K562 (cell line): ENCODE results near the gene SSR4. TPM values are rescaled to one million over a fixed set of nuclear protein-coding genes. Genes with fewer than 3 reads are reported as not detected.
A peak's percentile ranks its signal among the peaks of the same experiment; 100 is the strongest.

Experiments used
- CBX5 ChIP-seq: IDR thresholded peaks from 2 replicates; pipeline ENCODE4 v1.6.1; 2014; ENCODE audit warnings: low read depth, borderline replicate concordance
- CHD1 ChIP-seq: fragments of 200-600 bp; sonication (generic); IDR thresholded peaks from one replicate; pipeline ENCODE4 v1.6.1; 2012; ENCODE audit warnings: mild to moderate bottlenecking, moderate library complexity, low read length, inconsistent platforms
- FOXA3 ChIP-seq, 2 experiments: fragments of 450-650 bp in 1 of 2; sonication (generic) in 1 of 2; formaldehyde crosslinking; IDR thresholded peaks in 1 of 2; conservative IDR thresholded peaks in 1 of 2; 2 replicates each; pipeline versions ENCODE4 v1.4.0 to v1.8.0; 2020 to 2022; ENCODE audit warnings: mild to moderate bottlenecking in 2 of 2, missing genetic modification reagents in 1 of 2
- GABPA ChIP-seq: fragments of 200-800 bp; sonication (Bioruptor generic); conservative IDR thresholded peaks from 2 replicates; pipeline ENCODE4 v1.6.1; 2016; ENCODE audit warnings: low read depth, missing genetic modification characterization, missing compliant biosample characterization
- LEF1 ChIP-seq: fragments of 450-650 bp; IDR thresholded peaks from 2 replicates; pipeline ENCODE4 v1.6.1; 2016; ENCODE audit warnings: mild to moderate bottlenecking
- POLR2B ChIP-seq: fragments of 450-650 bp; IDR thresholded peaks from 2 replicates; pipeline ENCODE4 v1.6.1; 2018; ENCODE audit warnings: low read depth; ENCODE audit not compliant: partially characterized antibody
- POLR2G ChIP-seq: fragments of 200-400 bp; formaldehyde crosslinking; IDR thresholded peaks from 2 replicates; pipeline ENCODE4 v1.6.1; 2017; ENCODE audit warnings: low read depth, mild to moderate bottlenecking, antibody characterized with exemption, low read length, moderate library complexity
- TEAD4 ChIP-seq, 2 experiments: sonication (generic) in 1 of 2; formaldehyde crosslinking in 1 of 2; IDR thresholded peaks; 2 replicates each; pipeline versions ENCODE4 v1.6.1 to v1.8.0; 2012 to 2022; ENCODE audit warnings: borderline replicate concordance in 1 of 2, inconsistent platforms in 1 of 2, low read length in 1 of 2, mild to moderate bottlenecking in 1 of 2, missing genetic modification reagents in 1 of 2
- ZEB2 ChIP-seq: fragments of 450-650 bp; IDR thresholded peaks from 2 replicates; pipeline ENCODE4 v1.6.1; 2016
- ZNF124 ChIP-seq: sonication (generic); formaldehyde crosslinking; IDR thresholded peaks from 2 replicates; pipeline ENCODE4 v1.8.1; 2022; ENCODE audit warnings: missing genetic modification reagents
- ZNF239 ChIP-seq: fragments of 250-450 bp; sonication (Bioruptor Pico); IDR thresholded peaks from 2 replicates; pipeline ENCODE4 v1.4.0; 2020; ENCODE audit warnings: mild to moderate bottlenecking
- ZNF551 ChIP-seq: fragments of 250-450 bp; sonication (Bioruptor Pico); IDR thresholded peaks from 2 replicates; pipeline ENCODE4 v1.5.0; 2021; ENCODE audit warnings: mild to moderate bottlenecking, moderate library complexity
- polyA plus RNA-seq, 8 experiments: library from polyadenylated mRNA; depleted of rRNA in 4 of 8; stranded (reverse) in 5 of 8; unstranded in 3 of 8; fragments of >200 nt; fragmentation: Nextera tagmentation in 2 of 8; fragmentation: Illumina TruSeq in 1 of 8; extraction: Ambion mirVana in 2 of 8; extraction: Trizol in 1 of 8; gene quantifications; 2 replicates each; pipeline versions ENCODE4 v1.2.1 to v1.2.3, GENCODE V29; 2011 to 2014; ENCODE audit warnings: inconsistent platforms in 1 of 8, missing spikeins in 1 of 8
- total RNA-seq, 7 experiments: library from RNA; depleted of rRNA in 6 of 7; stranded (reverse); fragments of >200 nt in 6 of 7; fragmentation: Illumina TruSeq in 2 of 7; extraction: Trizol in 2 of 7; gene quantifications; 2 replicates each; pipeline versions ENCODE4 v1.2.1 to v1.2.3, GENCODE V29; 2011 to 2021; ENCODE audit warnings: low replicate concordance in 1 of 7
- TF ChIP-seq, protein P1 (sequence below): fragments of 450-650 bp; IDR thresholded peaks from 2 replicates; pipeline ENCODE4 v1.6.1; 2016; ENCODE audit warnings: mild to moderate bottlenecking, moderate library complexity
- TF ChIP-seq, protein P2 (sequence below): sonication (generic); formaldehyde crosslinking; IDR thresholded peaks from 2 replicates; pipeline ENCODE4 v1.8.1; 2023; ENCODE audit warnings: mild to moderate bottlenecking, missing genetic modification reagents

SSR4 gene
- total and polyA plus RNA-seq, 9 of the 15 experiments (the other 6 are each of a cell fraction or from before 2014, with no cell fraction given), result 146 to 492 (median 272) TPM

DNA sequence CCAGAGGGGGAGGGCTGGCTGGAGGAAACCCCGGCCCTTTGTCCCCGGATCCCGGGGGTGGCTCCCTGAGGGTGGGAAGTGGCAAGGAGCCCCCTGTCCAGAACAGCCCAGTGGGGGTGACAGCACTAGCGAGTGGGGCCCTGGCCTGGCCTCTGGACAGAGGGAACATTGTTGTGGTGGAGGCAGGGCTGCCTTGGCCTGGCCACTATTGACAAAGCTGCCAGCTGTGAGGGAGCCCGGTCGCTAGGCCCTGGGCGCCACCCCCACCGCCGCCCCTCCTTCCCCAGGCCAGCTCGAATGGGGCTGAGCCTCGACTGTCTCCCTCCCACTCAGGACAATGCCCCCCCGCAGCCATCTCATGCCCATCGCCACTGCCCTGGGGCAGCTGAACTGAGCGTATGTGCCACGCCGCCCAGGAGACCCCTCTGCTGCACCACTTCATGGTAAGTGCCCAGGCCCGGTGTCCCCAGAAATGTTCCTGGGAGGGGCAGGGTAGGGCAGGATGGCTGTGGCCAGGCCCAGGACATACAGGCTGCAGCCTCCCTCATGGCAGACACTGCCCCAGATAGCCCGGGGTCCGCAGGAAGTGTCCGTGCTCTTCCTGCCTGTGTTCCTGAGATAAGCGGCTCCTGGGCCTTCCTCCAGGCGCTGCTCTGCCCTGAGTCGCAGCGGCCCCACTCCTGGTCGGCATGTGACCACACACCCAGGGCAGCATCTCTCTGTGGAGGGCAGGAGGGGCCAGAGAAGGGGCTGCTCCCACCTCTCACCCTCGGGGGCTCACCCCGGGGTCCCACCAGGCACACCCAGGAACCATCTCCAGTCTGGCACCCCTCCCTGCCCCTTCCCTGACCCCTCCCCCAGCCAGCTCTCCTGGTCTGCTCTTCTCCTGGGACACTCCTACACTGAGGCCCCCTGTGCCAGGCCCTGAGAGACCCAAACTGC, 29.1 kb upstream of the SSR4 start (continued):
- TF ChIP-seq FOXA3 (CRISPR knock-in tag; conservative IDR thresholded peaks at IDR 0.05 in 1 of 2, IDR thresholded peaks at IDR 0.05 in 1 of 2) (peak in 1 of 2 experiments; percentile 54; a peak in 1 of 4 replicates), ZNF124 (CRISPR knock-in tag) (no peak), TEAD4 (IDR thresholded peaks at IDR 0.05; ENCODE audit: low read length) (peak; percentile 85), TEAD4 (CRISPR knock-in tag; IDR thresholded peaks at IDR 0.05; ENCODE audit: borderline replicate concordance) (no peak), CHD1 (peak; percentile 69), ZEB2 (0 out of 2 replicates have a peak, but pooled peaks have one; percentile 30), ZNF239 (CRISPR knock-in tag) (no peak), LEF1 (peak; percentile 49; the same call in 1 of the 2 replicates), ZNF551 (no peak), CBX5 (no peak), POLR2B (peak; percentile 27), GABPA (peak; percentile 89), POLR2G (peak; percentile 89)
- TF ChIP-seq, protein P1, sequence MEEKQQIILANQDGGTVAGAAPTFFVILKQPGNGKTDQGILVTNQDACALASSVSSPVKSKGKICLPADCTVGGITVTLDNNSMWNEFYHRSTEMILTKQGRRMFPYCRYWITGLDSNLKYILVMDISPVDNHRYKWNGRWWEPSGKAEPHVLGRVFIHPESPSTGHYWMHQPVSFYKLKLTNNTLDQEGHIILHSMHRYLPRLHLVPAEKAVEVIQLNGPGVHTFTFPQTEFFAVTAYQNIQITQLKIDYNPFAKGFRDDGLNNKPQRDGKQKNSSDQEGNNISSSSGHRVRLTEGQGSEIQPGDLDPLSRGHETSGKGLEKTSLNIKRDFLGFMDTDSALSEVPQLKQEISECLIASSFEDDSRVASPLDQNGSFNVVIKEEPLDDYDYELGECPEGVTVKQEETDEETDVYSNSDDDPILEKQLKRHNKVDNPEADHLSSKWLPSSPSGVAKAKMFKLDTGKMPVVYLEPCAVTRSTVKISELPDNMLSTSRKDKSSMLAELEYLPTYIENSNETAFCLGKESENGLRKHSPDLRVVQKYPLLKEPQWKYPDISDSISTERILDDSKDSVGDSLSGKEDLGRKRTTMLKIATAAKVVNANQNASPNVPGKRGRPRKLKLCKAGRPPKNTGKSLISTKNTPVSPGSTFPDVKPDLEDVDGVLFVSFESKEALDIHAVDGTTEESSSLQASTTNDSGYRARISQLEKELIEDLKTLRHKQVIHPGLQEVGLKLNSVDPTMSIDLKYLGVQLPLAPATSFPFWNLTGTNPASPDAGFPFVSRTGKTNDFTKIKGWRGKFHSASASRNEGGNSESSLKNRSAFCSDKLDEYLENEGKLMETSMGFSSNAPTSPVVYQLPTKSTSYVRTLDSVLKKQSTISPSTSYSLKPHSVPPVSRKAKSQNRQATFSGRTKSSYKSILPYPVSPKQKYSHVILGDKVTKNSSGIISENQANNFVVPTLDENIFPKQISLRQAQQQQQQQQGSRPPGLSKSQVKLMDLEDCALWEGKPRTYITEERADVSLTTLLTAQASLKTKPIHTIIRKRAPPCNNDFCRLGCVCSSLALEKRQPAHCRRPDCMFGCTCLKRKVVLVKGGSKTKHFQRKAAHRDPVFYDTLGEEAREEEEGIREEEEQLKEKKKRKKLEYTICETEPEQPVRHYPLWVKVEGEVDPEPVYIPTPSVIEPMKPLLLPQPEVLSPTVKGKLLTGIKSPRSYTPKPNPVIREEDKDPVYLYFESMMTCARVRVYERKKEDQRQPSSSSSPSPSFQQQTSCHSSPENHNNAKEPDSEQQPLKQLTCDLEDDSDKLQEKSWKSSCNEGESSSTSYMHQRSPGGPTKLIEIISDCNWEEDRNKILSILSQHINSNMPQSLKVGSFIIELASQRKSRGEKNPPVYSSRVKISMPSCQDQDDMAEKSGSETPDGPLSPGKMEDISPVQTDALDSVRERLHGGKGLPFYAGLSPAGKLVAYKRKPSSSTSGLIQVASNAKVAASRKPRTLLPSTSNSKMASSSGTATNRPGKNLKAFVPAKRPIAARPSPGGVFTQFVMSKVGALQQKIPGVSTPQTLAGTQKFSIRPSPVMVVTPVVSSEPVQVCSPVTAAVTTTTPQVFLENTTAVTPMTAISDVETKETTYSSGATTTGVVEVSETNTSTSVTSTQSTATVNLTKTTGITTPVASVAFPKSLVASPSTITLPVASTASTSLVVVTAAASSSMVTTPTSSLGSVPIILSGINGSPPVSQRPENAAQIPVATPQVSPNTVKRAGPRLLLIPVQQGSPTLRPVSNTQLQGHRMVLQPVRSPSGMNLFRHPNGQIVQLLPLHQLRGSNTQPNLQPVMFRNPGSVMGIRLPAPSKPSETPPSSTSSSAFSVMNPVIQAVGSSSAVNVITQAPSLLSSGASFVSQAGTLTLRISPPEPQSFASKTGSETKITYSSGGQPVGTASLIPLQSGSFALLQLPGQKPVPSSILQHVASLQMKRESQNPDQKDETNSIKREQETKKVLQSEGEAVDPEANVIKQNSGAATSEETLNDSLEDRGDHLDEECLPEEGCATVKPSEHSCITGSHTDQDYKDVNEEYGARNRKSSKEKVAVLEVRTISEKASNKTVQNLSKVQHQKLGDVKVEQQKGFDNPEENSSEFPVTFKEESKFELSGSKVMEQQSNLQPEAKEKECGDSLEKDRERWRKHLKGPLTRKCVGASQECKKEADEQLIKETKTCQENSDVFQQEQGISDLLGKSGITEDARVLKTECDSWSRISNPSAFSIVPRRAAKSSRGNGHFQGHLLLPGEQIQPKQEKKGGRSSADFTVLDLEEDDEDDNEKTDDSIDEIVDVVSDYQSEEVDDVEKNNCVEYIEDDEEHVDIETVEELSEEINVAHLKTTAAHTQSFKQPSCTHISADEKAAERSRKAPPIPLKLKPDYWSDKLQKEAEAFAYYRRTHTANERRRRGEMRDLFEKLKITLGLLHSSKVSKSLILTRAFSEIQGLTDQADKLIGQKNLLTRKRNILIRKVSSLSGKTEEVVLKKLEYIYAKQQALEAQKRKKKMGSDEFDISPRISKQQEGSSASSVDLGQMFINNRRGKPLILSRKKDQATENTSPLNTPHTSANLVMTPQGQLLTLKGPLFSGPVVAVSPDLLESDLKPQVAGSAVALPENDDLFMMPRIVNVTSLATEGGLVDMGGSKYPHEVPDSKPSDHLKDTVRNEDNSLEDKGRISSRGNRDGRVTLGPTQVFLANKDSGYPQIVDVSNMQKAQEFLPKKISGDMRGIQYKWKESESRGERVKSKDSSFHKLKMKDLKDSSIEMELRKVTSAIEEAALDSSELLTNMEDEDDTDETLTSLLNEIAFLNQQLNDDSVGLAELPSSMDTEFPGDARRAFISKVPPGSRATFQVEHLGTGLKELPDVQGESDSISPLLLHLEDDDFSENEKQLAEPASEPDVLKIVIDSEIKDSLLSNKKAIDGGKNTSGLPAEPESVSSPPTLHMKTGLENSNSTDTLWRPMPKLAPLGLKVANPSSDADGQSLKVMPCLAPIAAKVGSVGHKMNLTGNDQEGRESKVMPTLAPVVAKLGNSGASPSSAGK, result peak; percentile 87
- TF ChIP-seq, protein P2, sequence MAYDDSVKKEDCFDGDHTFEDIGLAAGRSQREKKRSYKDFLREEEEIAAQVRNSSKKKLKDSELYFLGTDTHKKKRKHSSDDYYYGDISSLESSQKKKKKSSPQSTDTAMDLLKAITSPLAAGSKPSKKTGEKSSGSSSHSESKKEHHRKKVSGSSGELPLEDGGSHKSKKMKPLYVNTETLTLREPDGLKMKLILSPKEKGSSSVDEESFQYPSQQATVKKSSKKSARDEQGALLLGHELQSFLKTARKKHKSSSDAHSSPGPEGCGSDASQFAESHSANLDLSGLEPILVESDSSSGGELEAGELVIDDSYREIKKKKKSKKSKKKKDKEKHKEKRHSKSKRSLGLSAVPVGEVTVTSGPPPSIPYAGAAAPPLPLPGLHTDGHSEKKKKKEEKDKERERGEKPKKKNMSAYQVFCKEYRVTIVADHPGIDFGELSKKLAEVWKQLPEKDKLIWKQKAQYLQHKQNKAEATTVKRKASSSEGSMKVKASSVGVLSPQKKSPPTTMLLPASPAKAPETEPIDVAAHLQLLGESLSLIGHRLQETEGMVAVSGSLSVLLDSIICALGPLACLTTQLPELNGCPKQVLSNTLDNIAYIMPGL, result no peak
